Stimulated activated CD8-positive, alpha-beta memory T cell treated with anti-CD3 and anti-CD28 coated beads, Interleukin-4, amount 100 ng/mL, for 48 hours (primary cell): ENCODE results near the gene MDH2.
"Not testable (repeated sequence)": the region's sequence is repeated elsewhere in the genome, so short reads cannot be mapped to it uniquely, and the experiment has no call there.

ENCODE experiments used
- DNase-seq: peaks from one replicate; pipeline ENCODE4 v3.0.0-alpha.2; 2020

MDH2 gene

GRCh38 chr7:76072243-76073148 is 24.6 kb downstream of the MDH2 start:
- DNase-seq: no peak

- DNase-seq: no peak
These were observed 25.6 kb downstream of the MDH2 start for GRCh38 chr7:76073335-76073990.

GRCh38 chr7:76074306-76074971 is 26.5 kb downstream of the MDH2 start:
- DNase-seq: no peak

- no peak for DNase-seq
These were observed 27.1 kb downstream of the MDH2 start for GRCh38 chr7:76074972-76075370.

- DNase-seq: no peak
These were observed 29.1 kb downstream of the MDH2 start for GRCh38 chr7:76076995-76077394.

GRCh38 chr7:76077435-76077834 is 29.5 kb downstream of the MDH2 start:
- no peak for DNase-seq

- DNase-seq: no peak
These were observed 32.3 kb downstream of the MDH2 start for GRCh38 chr7:76080204-76080603.

GRCh38 chr7:76084115-76084514 is 36.2 kb downstream of the MDH2 start:
- DNase-seq: not testable (repeated sequence)

- DNase-seq: no peak
These were observed 38.2 kb downstream of the MDH2 start for GRCh38 chr7:76086070-76086469.

- not testable (repeated sequence) for DNase-seq
These were observed 39.5 kb downstream of the MDH2 start for GRCh38 chr7:76087362-76087791.

- no peak for DNase-seq
These were observed 42.1 kb downstream of the MDH2 start for GRCh38 chr7:76089865-76090475.

- no peak for DNase-seq
These were observed 43.6 kb downstream of the MDH2 start for GRCh38 chr7:76091506-76091905.

GRCh38 chr7:76093531-76093930 is 45.6 kb downstream of the MDH2 start:
- not testable (repeated sequence) for DNase-seq

GRCh38 chr7:76094326-76094725 is 46.4 kb downstream of the MDH2 start:
- not testable (repeated sequence) for DNase-seq

- DNase-seq: no peak
These were observed 48.0 kb downstream of the MDH2 start for GRCh38 chr7:76095908-76096307.

GRCh38 chr7:76101693-76102437 is 54.0 kb downstream of the MDH2 start:
- not testable (repeated sequence) for DNase-seq

GRCh38 chr7:76103788-76104187 is 55.9 kb downstream of the MDH2 start:
- not testable (repeated sequence) for DNase-seq

GRCh38 chr7:76106130-76106529 is 58.2 kb downstream of the MDH2 start:
- DNase-seq: not testable (repeated sequence)

GRCh38 chr7:76106893-76107292 is 59.0 kb downstream of the MDH2 start:
- no peak for DNase-seq

GRCh38 chr7:76108540-76109233 is 60.8 kb downstream of the MDH2 start:
- no peak for DNase-seq

GRCh38 chr7:76113042-76113630 is 65.2 kb downstream of the MDH2 start:
- DNase-seq: not testable (repeated sequence)
